K562 (cell line): ENCODE results near the gene ATAD3C. TPM values are rescaled to one million over a fixed set of nuclear protein-coding genes. Genes with fewer than 3 reads are reported as not detected.

Experiments
- CHD7 ChIP-seq: fragments of 200-600 bp; sonication (generic); IDR thresholded peaks from one replicate; pipeline ENCODE4 v1.6.1; 2012; ENCODE audit warnings: mild to moderate bottlenecking, low read depth, low read length, inconsistent platforms
- CREB1 ChIP-seq, 2 experiments: sonication (generic) in 1 of 2; formaldehyde crosslinking in 1 of 2; IDR thresholded peaks; 2 replicates each; pipeline versions ENCODE4 v1.6.1 to v1.8.0; 2012 to 2022; ENCODE audit warnings: inconsistent platforms in 1 of 2, mild to moderate bottlenecking in 1 of 2, missing genetic modification reagents in 1 of 2, moderate library complexity in 1 of 2
- CREB3L1 ChIP-seq: fragments of 450-650 bp; IDR thresholded peaks from 2 replicates; pipeline ENCODE4 v1.6.1; 2014; ENCODE audit warnings: low read depth, mild to moderate bottlenecking, moderate library complexity, borderline replicate concordance
- HNRNPL ChIP-seq: fragments of 200-400 bp; formaldehyde crosslinking; IDR thresholded peaks from 2 replicates; pipeline ENCODE4 v1.6.1; 2017; ENCODE audit warnings: low read depth, mild to moderate bottlenecking, low read length
- MAFK ChIP-seq: IDR thresholded peaks from 2 replicates; pipeline ENCODE4 v1.6.1; 2011; ENCODE audit warnings: low read length, improper control_type of control experiment
- NCOR1 ChIP-seq: fragments of 450-650 bp; IDR thresholded peaks from 2 replicates; pipeline ENCODE4 v1.6.1; 2016; ENCODE audit warnings: mild to moderate bottlenecking, moderate library complexity
- NFE2L1 ChIP-seq: fragments of 450-650 bp; IDR thresholded peaks from 2 replicates; pipeline ENCODE4 v1.6.1; 2016; ENCODE audit warnings: missing genetic modification characterization, low read depth, mild to moderate bottlenecking, missing compliant biosample characterization, moderate library complexity, borderline replicate concordance
- POLR2A ChIP-seq: fragments of 450-650 bp; conservative IDR thresholded peaks from 2 replicates; pipeline ENCODE4 v1.6.1; 2016
- PPARD ChIP-seq: fragments of 250-450 bp; sonication (Bioruptor Pico); IDR thresholded peaks from 2 replicates; pipeline ENCODE4 v1.8.0; 2022; ENCODE audit warnings: inconsistent platforms, mild to moderate bottlenecking, moderate library complexity
- SRSF1 ChIP-seq: fragments of 200-400 bp; formaldehyde crosslinking; IDR thresholded peaks from 2 replicates; pipeline ENCODE4 v1.6.1; 2017; ENCODE audit warnings: mild to moderate bottlenecking, low read depth, low read length, moderate library complexity
- SUPT5H ChIP-seq: fragments of 450-650 bp; IDR thresholded peaks from 2 replicates; pipeline ENCODE4 v1.6.1; 2016
- ZNF830 ChIP-seq: fragments of 250-450 bp; sonication (Bioruptor Pico); IDR thresholded peaks from 2 replicates; pipeline ENCODE4 v1.5.0; 2021; ENCODE audit warnings: mild to moderate bottlenecking
- polyA plus RNA-seq, 8 experiments: library from polyadenylated mRNA; depleted of rRNA in 4 of 8; stranded (reverse) in 5 of 8; unstranded in 3 of 8; fragments of >200 nt; fragmentation: Nextera tagmentation in 2 of 8; fragmentation: Illumina TruSeq in 1 of 8; extraction: Ambion mirVana in 2 of 8; extraction: Trizol in 1 of 8; gene quantifications; 2 replicates each; pipeline versions ENCODE4 v1.2.1 to v1.2.3, GENCODE V29; 2011 to 2014; ENCODE audit warnings: inconsistent platforms in 1 of 8, missing spikeins in 1 of 8
- total RNA-seq, 7 experiments: library from RNA; depleted of rRNA in 6 of 7; stranded (reverse); fragments of >200 nt in 6 of 7; fragmentation: Illumina TruSeq in 2 of 7; extraction: Trizol in 2 of 7; gene quantifications; 2 replicates each; pipeline versions ENCODE4 v1.2.1 to v1.2.3, GENCODE V29; 2011 to 2021; ENCODE audit warnings: low replicate concordance in 1 of 7
- TF ChIP-seq, protein P1 (sequence below): fragments of 450-650 bp; conservative IDR thresholded peaks from 2 replicates; pipeline ENCODE4 v1.6.1; 2016; ENCODE audit warnings: missing genetic modification characterization, low read depth, mild to moderate bottlenecking, control low read depth, missing compliant biosample characterization

Gene ATAD3C
- total and polyA plus RNA-seq, 9 of the 15 experiments (the other 6 are each of a cell fraction or from before 2014, with no cell fraction given), result 0.03 to 0.18 TPM; not detected in 7

GRCh38 chr1:1402072-1402900 lies 47.2 kb upstream of the ATAD3C start (continued):
- TF ChIP-seq CREB3L1 (peak; percentile 21; the same call in 1 of the 2 replicates), SUPT5H (peak; percentile 47; the same call in 1 of the 2 replicates), ZNF830 (CRISPR knock-in tag) (no peak), CHD7 (no peak), SRSF1 (no peak), PPARD (CRISPR knock-in tag) (no peak), NFE2L1 (no peak), HNRNPL (no peak), POLR2A (peak; percentile 74), MAFK (no peak), NCOR1 (no peak), CREB1 (IDR thresholded peaks at IDR 0.05) (0 out of 2 replicates have a peak, but pooled peaks have one; percentile 12), CREB1 (CRISPR knock-in tag; IDR thresholded peaks at IDR 0.05) (no peak)
- TF ChIP-seq, protein P1, sequence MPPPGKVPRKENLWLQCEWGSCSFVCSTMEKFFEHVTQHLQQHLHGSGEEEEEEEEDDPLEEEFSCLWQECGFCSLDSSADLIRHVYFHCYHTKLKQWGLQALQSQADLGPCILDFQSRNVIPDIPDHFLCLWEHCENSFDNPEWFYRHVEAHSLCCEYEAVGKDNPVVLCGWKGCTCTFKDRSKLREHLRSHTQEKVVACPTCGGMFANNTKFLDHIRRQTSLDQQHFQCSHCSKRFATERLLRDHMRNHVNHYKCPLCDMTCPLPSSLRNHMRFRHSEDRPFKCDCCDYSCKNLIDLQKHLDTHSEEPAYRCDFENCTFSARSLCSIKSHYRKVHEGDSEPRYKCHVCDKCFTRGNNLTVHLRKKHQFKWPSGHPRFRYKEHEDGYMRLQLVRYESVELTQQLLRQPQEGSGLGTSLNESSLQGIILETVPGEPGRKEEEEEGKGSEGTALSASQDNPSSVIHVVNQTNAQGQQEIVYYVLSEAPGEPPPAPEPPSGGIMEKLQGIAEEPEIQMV (tag), result no peak
